Stimulated activated naive CD8-positive, alpha-beta T cell treated with anti-CD3 and anti-CD28 coated beads, Interleukin-15, Interleukin-2, amounts not matched to agents 100 ng/mL and 50 ng/mL, for 24 hours (primary cell): ENCODE measurements around the gene PHKA2.

Experiments used
- H3K27ac Mint-ChIP-seq: one replicate; pipeline ENCODE4 v1.8.0; 2021; ENCODE audit warnings: mild to moderate bottlenecking, mixed read lengths
- H3K27me3 Mint-ChIP-seq: one replicate; pipeline ENCODE4 v1.8.0; 2021; ENCODE audit warnings: mixed read lengths
- H3K36me3 Mint-ChIP-seq: one replicate; pipeline ENCODE4 v1.8.0; 2021; ENCODE audit warnings: low read depth, mixed read lengths
- H3K4me1 Mint-ChIP-seq: one replicate; pipeline ENCODE4 v1.8.0; 2021; ENCODE audit warnings: low read depth, mixed read lengths
- H3K4me3 Mint-ChIP-seq: one replicate; pipeline ENCODE4 v1.8.0; 2021; ENCODE audit warnings: mild to moderate bottlenecking, mixed read lengths
- H3K9me3 Mint-ChIP-seq: one replicate; pipeline ENCODE4 v1.8.0; 2021; ENCODE audit warnings: mixed read lengths

PHKA2 gene

GRCh38 chrX:18927558-18927957 lies 56.4 kb downstream of the PHKA2 start:
- H3K4me3 Mint-ChIP-seq, result no peak overlapping the region
- no peaks in the 10 kb centered on the region for H3K27me3 Mint-ChIP-seq
- peaks cover 6% of the 10 kb centered on the region for H3K36me3 Mint-ChIP-seq
- H3K4me1 Mint-ChIP-seq, result no peaks in the 10 kb centered on the region
- H3K9me3 Mint-ChIP-seq, result no peaks in the 10 kb centered on the region
- no peak overlapping the region for H3K27ac Mint-ChIP-seq

- Mint-ChIP-seq H3K9me3 (no peaks in the 10 kb centered on the region), H3K36me3 (no peaks in the 10 kb centered on the region), H3K27me3 (no peaks in the 10 kb centered on the region), H3K27ac (no peak overlapping the region), H3K4me1 (no peaks in the 10 kb centered on the region), H3K4me3 (no peak overlapping the region)
Observed at GRCh38 chrX:18924507-18925088, 59.3 kb downstream of the PHKA2 start.

GRCh38 chrX:18920566-18920965 lies 63.3 kb downstream of the PHKA2 start:
- H3K27ac Mint-ChIP-seq, result no peak overlapping the region
- no peaks in the 10 kb centered on the region for H3K9me3 Mint-ChIP-seq
- no peaks in the 10 kb centered on the region for H3K27me3 Mint-ChIP-seq
- peaks cover 23% of the 10 kb centered on the region for H3K36me3 Mint-ChIP-seq
- no peaks in the 10 kb centered on the region for H3K4me1 Mint-ChIP-seq
- H3K4me3 Mint-ChIP-seq, result no peak overlapping the region

GRCh38 chrX:18920079-18920478 lies 63.8 kb downstream of the PHKA2 start:
- Mint-ChIP-seq H3K4me1 (no peaks in the 10 kb centered on the region), H3K4me3 (no peak overlapping the region), H3K9me3 (no peaks in the 10 kb centered on the region), H3K27me3 (no peaks in the 10 kb centered on the region), H3K36me3 (peaks cover 25% of the 10 kb centered on the region), H3K27ac (no peak overlapping the region)

GRCh38 chrX:18917831-18918230 lies 66.1 kb downstream of the PHKA2 start:
- H3K4me1 Mint-ChIP-seq, result no peaks in the 10 kb centered on the region
- no peaks in the 10 kb centered on the region for H3K27me3 Mint-ChIP-seq
- H3K9me3 Mint-ChIP-seq, result no peaks in the 10 kb centered on the region
- peaks cover 25% of the 10 kb centered on the region for H3K36me3 Mint-ChIP-seq
- no peak overlapping the region for H3K4me3 Mint-ChIP-seq
- H3K27ac Mint-ChIP-seq, result no peak overlapping the region

- Mint-ChIP-seq H3K27me3 (no peaks in the 10 kb centered on the region), H3K9me3 (no peaks in the 10 kb centered on the region), H3K36me3 (peaks cover 11% of the 10 kb centered on the region)
Observed at GRCh38 chrX:18906286-18906685, 77.6 kb downstream of the PHKA2 start.

GRCh38 chrX:18900401-18900976 lies 83.4 kb downstream of the PHKA2 start:
- Mint-ChIP-seq H3K9me3 (no peaks in the 10 kb centered on the region), H3K27me3 (no peaks in the 10 kb centered on the region), H3K4me3 (no peak overlapping the region), H3K36me3 (peaks cover 3% of the 10 kb centered on the region), H3K27ac (peak overlapping the region; percentile 41), H3K4me1 (no peaks in the 10 kb centered on the region)

More at GRCh38 chrX:18906286-18906685, 77.6 kb downstream of the PHKA2 start:
- H3K4me3 Mint-ChIP-seq, result no peak overlapping the region
- no peak overlapping the region for H3K27ac Mint-ChIP-seq
- no peaks in the 10 kb centered on the region for H3K4me1 Mint-ChIP-seq

- H3K9me3 Mint-ChIP-seq, result no peaks in the 10 kb centered on the region
- no peak overlapping the region for H3K4me3 Mint-ChIP-seq
- no peak overlapping the region for H3K27ac Mint-ChIP-seq
- peaks cover 3% of the 10 kb centered on the region for H3K36me3 Mint-ChIP-seq
- H3K4me1 Mint-ChIP-seq, result no peaks in the 10 kb centered on the region
- H3K27me3 Mint-ChIP-seq, result no peaks in the 10 kb centered on the region
Observed at GRCh38 chrX:18899796-18900380, 84.0 kb downstream of the PHKA2 start.

GRCh38 chrX:18898492-18898891 lies 85.4 kb downstream of the PHKA2 start:
- peaks cover 3% of the 10 kb centered on the region for H3K36me3 Mint-ChIP-seq
- H3K27me3 Mint-ChIP-seq, result no peaks in the 10 kb centered on the region
- no peak overlapping the region for H3K27ac Mint-ChIP-seq
- H3K9me3 Mint-ChIP-seq, result no peaks in the 10 kb centered on the region
- no peaks in the 10 kb centered on the region for H3K4me1 Mint-ChIP-seq
- H3K4me3 Mint-ChIP-seq, result no peak overlapping the region

- Mint-ChIP-seq H3K4me1 (no peaks in the 10 kb centered on the region), H3K4me3 (no peak overlapping the region), H3K27me3 (no peaks in the 10 kb centered on the region), H3K9me3 (no peaks in the 10 kb centered on the region), H3K36me3 (peaks cover 3% of the 10 kb centered on the region), H3K27ac (no peak overlapping the region)
Observed at GRCh38 chrX:18898091-18898490, 85.8 kb downstream of the PHKA2 start.

GRCh38 chrX:18897611-18898010 lies 86.3 kb downstream of the PHKA2 start:
- no peaks in the 10 kb centered on the region for H3K27me3 Mint-ChIP-seq
- no peak overlapping the region for H3K4me3 Mint-ChIP-seq
- no peaks in the 10 kb centered on the region for H3K4me1 Mint-ChIP-seq
- H3K27ac Mint-ChIP-seq, result no peak overlapping the region
- no peaks in the 10 kb centered on the region for H3K9me3 Mint-ChIP-seq
- H3K36me3 Mint-ChIP-seq, result no peaks in the 10 kb centered on the region

GRCh38 chrX:18896680-18897544 lies 87.0 kb downstream of the PHKA2 start:
- no peak overlapping the region for H3K4me3 Mint-ChIP-seq

GRCh38 chrX:18895189-18895951 lies 88.5 kb downstream of the PHKA2 start:
- Mint-ChIP-seq H3K4me3 (no peak overlapping the region), H3K27me3 (no peaks in the 10 kb centered on the region), H3K36me3 (no peaks in the 10 kb centered on the region), H3K27ac (no peak overlapping the region), H3K4me1 (no peaks in the 10 kb centered on the region), H3K9me3 (no peaks in the 10 kb centered on the region)

More at GRCh38 chrX:18896680-18897544, 87.0 kb downstream of the PHKA2 start:
- Mint-ChIP-seq H3K27me3 (no peaks in the 10 kb centered on the region), H3K36me3 (no peaks in the 10 kb centered on the region), H3K4me1 (no peaks in the 10 kb centered on the region), H3K27ac (no peak overlapping the region), H3K9me3 (no peaks in the 10 kb centered on the region)

GRCh38 chrX:18894156-18894555 lies 89.8 kb downstream of the PHKA2 start:
- Mint-ChIP-seq H3K27me3 (no peaks in the 10 kb centered on the region), H3K9me3 (no peaks in the 10 kb centered on the region), H3K36me3 (no peaks in the 10 kb centered on the region), H3K4me3 (no peak overlapping the region), H3K4me1 (peaks cover 2% of the 10 kb centered on the region), H3K27ac (no peak overlapping the region)
